Naive thymus-derived CD4-positive, alpha-beta T cell (primary cell): ENCODE measurements around the gene RNF128. TPM values are rescaled to one million over a fixed set of nuclear protein-coding genes. Genes with fewer than 3 reads are reported as not detected.

Experiments
- ATAC-seq: fragments of 150-1000 bp; cut with Tn5 transposase; 2 replicates; pipeline ENCODE4 v1.10.0; 2021; ENCODE audit warnings: mild to moderate bottlenecking, moderate library complexity
- CTCF ChIA-PET: fragments of 350-600 bp; sonication (Branson Sonifier 250); formaldehyde crosslinking; loops from one replicate; lab custom pipeline; 2021; ENCODE audit warnings: antibody characterized with exemption; lab: Charles Lee
- POLR2A ChIA-PET: fragments of 350-600 bp; sonication (Branson Sonifier 250); formaldehyde crosslinking; loops from one replicate; lab custom pipeline; 2021; ENCODE audit warnings: antibody characterized with exemption, inconsistent platforms; lab: Charles Lee
- DNase-seq, 9 donors: peaks; one replicate each; pipeline versions ENCODE4 v3.0.0 to v3.0.0-alpha.2; 2020 to 2022; ENCODE audit warnings: mixed read lengths in 1 of 9
- H3K27ac ChIP-seq: one replicate; pipeline ENCODE4 v1.7.0; 2013; ENCODE audit warnings: mild to moderate bottlenecking, low read depth, low read length, moderate library complexity
- H3K27me3 ChIP-seq, 2 donors: one replicate each; pipeline ENCODE4 v1.7.0; 2013; ENCODE audit warnings: low read length in 2 of 2, mild to moderate bottlenecking in 2 of 2, moderate library complexity in 2 of 2; ENCODE audit not compliant: control insufficient read depth in 2 of 2, insufficient read depth in 2 of 2
- H3K36me3 ChIP-seq, 3 experiments: 1 replicate in 2 of 3; 2 replicates in 1 of 3; pipeline ENCODE4 v1.7.0; 2013; ENCODE audit warnings: low read length in 3 of 3, mild to moderate bottlenecking in 3 of 3, moderate library complexity in 1 of 3; ENCODE audit not compliant: insufficient read depth in 3 of 3, control insufficient read depth in 2 of 3
- H3K4me1 ChIP-seq, 2 donors: one replicate each; pipeline ENCODE4 v1.7.0; 2013; ENCODE audit warnings: low read length in 2 of 2, mild to moderate bottlenecking in 2 of 2, moderate library complexity in 1 of 2; ENCODE audit not compliant: control insufficient read depth in 2 of 2, insufficient read depth in 2 of 2
- H3K4me3 ChIP-seq: 2 replicates; pipeline ENCODE4 v1.7.0; 2013; ENCODE audit warnings: mild to moderate bottlenecking, low read length
- H3K9me3 ChIP-seq, 3 experiments: 1 replicate in 2 of 3; 2 replicates in 1 of 3; pipeline ENCODE4 v1.7.0; 2013; ENCODE audit warnings: low read length in 3 of 3; ENCODE audit not compliant: control insufficient read depth in 2 of 3
- H3K27ac Mint-ChIP-seq, 9 donors: one replicate each; pipeline ENCODE4 v1.8.0; 2020 to 2022; ENCODE audit warnings: mixed read lengths in 9 of 9, mild to moderate bottlenecking in 8 of 9, moderate library complexity in 5 of 9, inconsistent platforms in 2 of 9
- H3K27me3 Mint-ChIP-seq, 5 donors: one replicate each; pipeline ENCODE4 v1.8.0; 2021 to 2022; ENCODE audit warnings: mixed read lengths in 5 of 5, mild to moderate bottlenecking in 1 of 5
- H3K36me3 Mint-ChIP-seq, 5 donors: one replicate each; pipeline ENCODE4 v1.8.0; 2020 to 2022; ENCODE audit warnings: mixed read lengths in 5 of 5, mild to moderate bottlenecking in 3 of 5, inconsistent platforms in 1 of 5
- H3K4me1 Mint-ChIP-seq, 7 donors: one replicate each; pipeline ENCODE4 v1.8.0; 2020 to 2022; ENCODE audit warnings: mixed read lengths in 7 of 7, mild to moderate bottlenecking in 3 of 7, inconsistent platforms in 1 of 7
- H3K4me3 Mint-ChIP-seq, 10 donors: one replicate each; pipeline ENCODE4 v1.8.0; 2020 to 2022; ENCODE audit warnings: mild to moderate bottlenecking in 10 of 10, mixed read lengths in 10 of 10, moderate library complexity in 6 of 10, inconsistent platforms in 2 of 10
- H3K9me3 Mint-ChIP-seq, 11 donors: one replicate each; pipeline ENCODE4 v1.8.0; 2020 to 2022; ENCODE audit warnings: mixed read lengths in 11 of 11, mild to moderate bottlenecking in 4 of 11, inconsistent platforms in 1 of 11, moderate library complexity in 1 of 11
- intact Hi-C, 2 donors: fragments of 100-400 bp; cut with micrococcal nuclease; formaldehyde crosslinking; loops; one replicate each; pipeline ENCODE4 v1.15.1; 2023
- polyA plus RNA-seq, 2 donors: library from polyadenylated mRNA; unstranded; fragments of 300-500 nt; fragmentation: Illumina TruSeq; gene quantifications; one replicate each; pipeline ENCODE4 v1.2.3, GENCODE V29; 2021
- total RNA-seq, 6 experiments: library from RNA in 5 of 6; stranded (reverse) in 5 of 6; gene quantifications; 1 replicate in 5 of 6; 2 replicates in 1 of 6; pipeline ENCODE4 v1.2.3 and lab custom pipeline; 2021 to 2026

Gene RNF128
- total and polyA plus RNA-seq, 7 experiments from 2014 or later: not detected

GRCh38 chrX:106718709-106719108 is 7.8 kb upstream of the RNF128 start:
- H3K27me3 ChIP-seq: no peaks in the 10 kb centered on the region
- ChIA-PET POLR2A (no interaction called here), CTCF (no interaction called here)
- Mint-ChIP-seq H3K27ac (no peak overlapping the region), H3K4me1 (peaks cover 0 to 2% (median 0%) of the 10 kb centered on the region in 7 donors), H3K27me3 (peaks cover 4 to 12% (median 8%) of the 10 kb centered on the region in 5 donors), H3K4me3 (no peak overlapping the region), H3K36me3 (peaks cover 0 to 2% (median 0%) of the 10 kb centered on the region in 5 donors), H3K9me3 (peaks cover 0 to 2% (median 0%) of the 10 kb centered on the region in 11 donors)
- no peak overlapping the region for H3K4me3 ChIP-seq
- no peak overlapping the region for H3K27ac ChIP-seq
- no peaks in the 10 kb centered on the region for H3K4me1 ChIP-seq
- intact Hi-C loops: no loop called here
- ATAC-seq (no peak), DNase-seq (no peak)
- no peaks in the 10 kb centered on the region for H3K9me3 ChIP-seq
- H3K36me3 ChIP-seq: no peaks in the 10 kb centered on the region

GRCh38 chrX:106725931-106726330 is 570 bp upstream of the RNF128 start:
- H3K36me3 ChIP-seq: no peaks in the 10 kb centered on the region
- no peaks in the 10 kb centered on the region for H3K9me3 ChIP-seq
- no peaks in the 10 kb centered on the region for H3K4me1 ChIP-seq
- no peak overlapping the region for H3K27ac Mint-ChIP-seq
- H3K27ac ChIP-seq: no peak overlapping the region
- peak overlapping the region in 9 of 10 donors; percentile 52 to 79 (median 76) for H3K4me3 Mint-ChIP-seq
- ChIA-PET CTCF (no interaction called here), POLR2A (no interaction called here)
- no peaks in the 10 kb centered on the region for H3K9me3 Mint-ChIP-seq
- peak overlapping the region; percentile 20 for H3K4me3 ChIP-seq
- peaks cover 0 to 15% (median 8%) of the 10 kb centered on the region in 7 donors for H3K4me1 Mint-ChIP-seq
- no peak for DNase-seq
- intact Hi-C loops: no loop called here
- no peak for ATAC-seq
- H3K27me3 Mint-ChIP-seq: peaks cover 27 to 40% (median 32%) of the 10 kb centered on the region in 5 donors
- no peaks in the 10 kb centered on the region for H3K27me3 ChIP-seq
- peaks cover 0 to 4% (median 0%) of the 10 kb centered on the region in 5 donors for H3K36me3 Mint-ChIP-seq

GRCh38 chrX:106728337-106728736 is 1.8 kb downstream of the RNF128 start:
- Histone ChIP-seq H3K27ac (no peak overlapping the region), H3K4me3 (no peak overlapping the region), H3K4me1 (no peaks in the 10 kb centered on the region), H3K27me3 (no peaks in the 10 kb centered on the region), H3K36me3 (no peaks in the 10 kb centered on the region), H3K9me3 (no peaks in the 10 kb centered on the region)
- Mint-ChIP-seq H3K4me3 (no peak overlapping the region), H3K27me3 (peaks cover 27 to 46% (median 36%) of the 10 kb centered on the region in 5 donors), H3K4me1 (peaks cover 0 to 15% (median 8%) of the 10 kb centered on the region in 7 donors), H3K9me3 (no peaks in the 10 kb centered on the region), H3K27ac (no peak overlapping the region), H3K36me3 (peaks cover 0 to 4% (median 0%) of the 10 kb centered on the region in 5 donors)
- ChIA-PET POLR2A (no interaction called here), CTCF (no interaction called here)
- ATAC-seq (no peak), DNase-seq (no peak)
- intact Hi-C loops: no loop called here

GRCh38 chrX:106730401-106730800 is 3.9 kb downstream of the RNF128 start:
- POLR2A ChIA-PET: no interaction called here
- Histone ChIP-seq H3K9me3 (no peaks in the 10 kb centered on the region), H3K36me3 (no peaks in the 10 kb centered on the region), H3K27ac (no peak overlapping the region), H3K27me3 (no peaks in the 10 kb centered on the region), H3K4me1 (no peaks in the 10 kb centered on the region), H3K4me3 (no peak overlapping the region)
- Mint-ChIP-seq H3K9me3 (no peaks in the 10 kb centered on the region), H3K27ac (no peak overlapping the region), H3K4me1 (peaks cover 0 to 15% (median 8%) of the 10 kb centered on the region in 7 donors), H3K4me3 (no peak overlapping the region), H3K36me3 (no peaks in the 10 kb centered on the region), H3K27me3 (peaks cover 15 to 31% (median 22%) of the 10 kb centered on the region in 5 donors)
- CTCF ChIA-PET: no interaction called here
- ATAC-seq: no peak
- intact Hi-C loops: no loop called here
- no peak for DNase-seq

GRCh38 chrX:106731590-106731989 is 5.1 kb downstream of the RNF128 start:
- Mint-ChIP-seq H3K36me3 (no peaks in the 10 kb centered on the region), H3K4me3 (no peak overlapping the region), H3K27ac (no peak overlapping the region), H3K9me3 (no peaks in the 10 kb centered on the region), H3K4me1 (peaks cover 0 to 6% (median 5%) of the 10 kb centered on the region in 7 donors), H3K27me3 (peaks cover 9 to 30% (median 18%) of the 10 kb centered on the region in 5 donors)
- intact Hi-C loops: no loop called here
- no peak overlapping the region for H3K4me3 ChIP-seq
- no peaks in the 10 kb centered on the region for H3K4me1 ChIP-seq
- ChIA-PET POLR2A (no interaction called here), CTCF (no interaction called here)
- no peak for DNase-seq
- no peaks in the 10 kb centered on the region for H3K36me3 ChIP-seq
- H3K27ac ChIP-seq: no peak overlapping the region
- no peaks in the 10 kb centered on the region for H3K27me3 ChIP-seq
- no peaks in the 10 kb centered on the region for H3K9me3 ChIP-seq
- ATAC-seq: no peak

GRCh38 chrX:106734827-106735226 is 8.3 kb downstream of the RNF128 start:
- Mint-ChIP-seq H3K27me3 (peaks cover 3 to 21% (median 10%) of the 10 kb centered on the region in 5 donors), H3K4me3 (no peak overlapping the region), H3K36me3 (no peaks in the 10 kb centered on the region), H3K4me1 (no peaks in the 10 kb centered on the region), H3K27ac (no peak overlapping the region), H3K9me3 (no peaks in the 10 kb centered on the region)
- Histone ChIP-seq H3K27ac (no peak overlapping the region), H3K4me3 (no peak overlapping the region), H3K36me3 (no peaks in the 10 kb centered on the region), H3K4me1 (no peaks in the 10 kb centered on the region), H3K9me3 (no peaks in the 10 kb centered on the region), H3K27me3 (no peaks in the 10 kb centered on the region)
- ATAC-seq: no peak
- no peak for DNase-seq
- CTCF ChIA-PET: no interaction called here
- intact Hi-C loops: no loop called here
- POLR2A ChIA-PET: no interaction called here

- H3K27ac Mint-ChIP-seq: no peak overlapping the region
- intact Hi-C loops: no loop called here
- no peak overlapping the region for H3K27ac ChIP-seq
- H3K4me3 Mint-ChIP-seq: no peak overlapping the region
- no peaks in the 10 kb centered on the region for H3K27me3 ChIP-seq
- no peak overlapping the region for H3K4me3 ChIP-seq
- DNase-seq: no peak
- H3K9me3 ChIP-seq: no peaks in the 10 kb centered on the region
- no peak for ATAC-seq
- H3K27me3 Mint-ChIP-seq: peaks cover 3 to 12% (median 10%) of the 10 kb centered on the region in 5 donors
- no peaks in the 10 kb centered on the region for H3K9me3 Mint-ChIP-seq
- no peaks in the 10 kb centered on the region for H3K4me1 Mint-ChIP-seq
- H3K36me3 Mint-ChIP-seq: no peaks in the 10 kb centered on the region
- ChIA-PET POLR2A (no interaction called here), CTCF (no interaction called here)
- no peaks in the 10 kb centered on the region for H3K4me1 ChIP-seq
- H3K36me3 ChIP-seq: no peaks in the 10 kb centered on the region
Observed at GRCh38 chrX:106740193-106740780, 13.8 kb downstream of the RNF128 start.
